Peyer's patch (tissue), 4 donors: Measurements from ENCODE around the gene PRKAG3.

Experiments
- CTCF ChIP-seq, 6 experiments: fragments of 450-650 bp in 4 of 6; fragments of 200-600 bp in 2 of 6; sonication (generic) in 1 of 6; IDR thresholded peaks; one replicate each; pipeline ENCODE4 v1.5.1; 2017 to 2019; ENCODE audit warnings: antibody characterized with exemption in 6 of 6, mild to moderate bottlenecking in 3 of 6, moderate library complexity in 1 of 6
- POLR2A ChIP-seq, 2 donors: fragments of 450-650 bp; IDR thresholded peaks; one replicate each; pipeline ENCODE4 v1.5.1; 2017; ENCODE audit warnings: antibody characterized with exemption in 2 of 2, mild to moderate bottlenecking in 2 of 2, moderate library complexity in 2 of 2

GRCh38 chr2:218833023-218833609, 1.5 kb upstream of the PRKAG3 start:
- no peak for TF ChIP-seq POLR2A (IDR thresholded peaks at IDR 0.05)
- TF ChIP-seq CTCF (IDR thresholded peaks at IDR 0.05): no peak
